Thyroid gland (tissue), 4 donors: ENCODE results near the gene DLGAP4.

Source experiments
- POLR2A ChIP-seq, 2 donors: fragments of 450-650 bp; IDR thresholded peaks; one replicate each; pipeline ENCODE4 v1.6.1; 2017; ENCODE audit warnings: antibody characterized with exemption in 2 of 2, mild to moderate bottlenecking in 2 of 2, moderate library complexity in 1 of 2
- TF ChIP-seq, protein P1 (sequence below), 6 experiments: fragments of 200-600 bp in 3 of 6; fragments of 450-650 bp in 3 of 6; sonication (generic) in 3 of 6; IDR thresholded peaks; one replicate each; pipeline ENCODE4 v1.5.1; 2016 to 2019; ENCODE audit warnings: antibody characterized with exemption in 6 of 6, mild to moderate bottlenecking in 2 of 6, inconsistent platforms in 1 of 6, moderate library complexity in 1 of 6

DNA sequence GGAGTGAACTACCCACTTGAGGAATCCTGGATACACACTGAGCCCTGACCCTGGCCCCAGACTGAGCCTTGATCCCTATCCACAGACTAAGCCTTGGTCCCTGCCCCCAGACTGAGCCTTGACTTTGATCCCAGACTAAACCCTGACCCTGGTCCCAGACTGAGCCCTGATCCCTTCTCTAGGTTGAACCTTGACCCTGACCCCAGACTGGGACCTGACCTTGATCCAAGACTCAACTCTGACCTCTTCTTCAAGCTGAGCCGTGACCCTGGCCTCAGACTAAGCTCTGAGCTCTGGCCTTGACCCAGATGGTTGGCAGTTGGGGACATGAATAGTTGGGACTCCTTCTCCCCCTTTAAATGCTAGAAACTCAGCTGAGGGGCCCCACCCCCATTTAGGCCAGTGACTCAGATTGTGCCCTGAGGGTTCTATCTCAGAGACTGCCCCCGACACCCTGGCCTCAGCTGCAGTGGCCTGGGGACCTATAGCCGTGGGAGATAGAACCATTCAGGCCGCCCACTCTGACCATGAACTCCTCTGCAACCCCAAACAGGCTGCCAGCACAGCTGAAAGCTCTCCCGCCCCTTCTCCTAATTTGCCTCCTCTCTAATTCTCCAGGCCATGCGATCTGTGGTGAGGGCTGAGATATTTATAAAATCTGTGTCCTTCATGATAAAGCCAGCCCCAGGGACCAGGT, 84.7 kb downstream of the DLGAP4 start:
- TF ChIP-seq, protein P1, sequence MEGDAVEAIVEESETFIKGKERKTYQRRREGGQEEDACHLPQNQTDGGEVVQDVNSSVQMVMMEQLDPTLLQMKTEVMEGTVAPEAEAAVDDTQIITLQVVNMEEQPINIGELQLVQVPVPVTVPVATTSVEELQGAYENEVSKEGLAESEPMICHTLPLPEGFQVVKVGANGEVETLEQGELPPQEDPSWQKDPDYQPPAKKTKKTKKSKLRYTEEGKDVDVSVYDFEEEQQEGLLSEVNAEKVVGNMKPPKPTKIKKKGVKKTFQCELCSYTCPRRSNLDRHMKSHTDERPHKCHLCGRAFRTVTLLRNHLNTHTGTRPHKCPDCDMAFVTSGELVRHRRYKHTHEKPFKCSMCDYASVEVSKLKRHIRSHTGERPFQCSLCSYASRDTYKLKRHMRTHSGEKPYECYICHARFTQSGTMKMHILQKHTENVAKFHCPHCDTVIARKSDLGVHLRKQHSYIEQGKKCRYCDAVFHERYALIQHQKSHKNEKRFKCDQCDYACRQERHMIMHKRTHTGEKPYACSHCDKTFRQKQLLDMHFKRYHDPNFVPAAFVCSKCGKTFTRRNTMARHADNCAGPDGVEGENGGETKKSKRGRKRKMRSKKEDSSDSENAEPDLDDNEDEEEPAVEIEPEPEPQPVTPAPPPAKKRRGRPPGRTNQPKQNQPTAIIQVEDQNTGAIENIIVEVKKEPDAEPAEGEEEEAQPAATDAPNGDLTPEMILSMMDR (IDR thresholded peaks at IDR 0.05), result no peak
- TF ChIP-seq POLR2A (IDR thresholded peaks at IDR 0.05), result no peak
